K562 (cell line): Measurements from ENCODE around the gene STUB1. TPM values are rescaled to one million over a fixed set of nuclear protein-coding genes. Genes with fewer than 3 reads are reported as not detected.
A peak's percentile ranks its signal among the peaks of the same experiment; 100 is the strongest.

Experiments used
- BCLAF1 ChIP-seq, 2 experiments: fragments of 450-650 bp in 1 of 2; IDR thresholded peaks; 2 replicates each; pipeline ENCODE4 v1.6.1; 2011 to 2017; ENCODE audit warnings: low read depth in 2 of 2, antibody characterized with exemption in 1 of 2, borderline replicate concordance in 1 of 2, low read length in 1 of 2, mild to moderate bottlenecking in 1 of 2, mixed read lengths in 1 of 2; ENCODE audit not compliant: control insufficient read depth in 1 of 2
- COPS2 ChIP-seq: fragments of 450-650 bp; conservative IDR thresholded peaks from 2 replicates; pipeline ENCODE4 v1.6.1; 2016; ENCODE audit warnings: mild to moderate bottlenecking, moderate library complexity
- CREM ChIP-seq: IDR thresholded peaks from 2 replicates; pipeline ENCODE4 v1.6.1; 2014; ENCODE audit warnings: antibody characterized with exemption, low read depth
- CSDE1 ChIP-seq, 2 experiments: fragments of 450-650 bp; IDR thresholded peaks; 2 replicates each; pipeline ENCODE4 v1.6.1; 2016; ENCODE audit warnings: mild to moderate bottlenecking in 1 of 2
- ETS2 ChIP-seq: IDR thresholded peaks from 2 replicates; pipeline ENCODE4 v1.6.1; 2016; ENCODE audit warnings: borderline replicate concordance, missing genetic modification characterization, mild to moderate bottlenecking, moderate library complexity, missing compliant biosample characterization; ENCODE audit not compliant: poor library complexity, severe bottlenecking
- FOXP1 ChIP-seq: sonication (generic); formaldehyde crosslinking; IDR thresholded peaks from 2 replicates; pipeline ENCODE4 v1.8.0; 2022; ENCODE audit warnings: mild to moderate bottlenecking, missing genetic modification reagents
- GTF2E2 ChIP-seq: fragments of 200-800 bp; sonication (Bioruptor generic); IDR thresholded peaks from 2 replicates; pipeline ENCODE4 v1.6.1; 2016; ENCODE audit warnings: missing genetic modification characterization, missing compliant biosample characterization
- NCOA2 ChIP-seq, 2 experiments: fragments of 450-650 bp; IDR thresholded peaks; 2 replicates each; pipeline ENCODE4 v1.6.1; 2018; ENCODE audit warnings: mild to moderate bottlenecking in 2 of 2, moderate library complexity in 1 of 2; ENCODE audit not compliant: partially characterized antibody in 2 of 2
- SAFB ChIP-seq: fragments of 200-400 bp; formaldehyde crosslinking; IDR thresholded peaks from 2 replicates; pipeline ENCODE4 v1.6.1; 2017; ENCODE audit warnings: low read depth, low read length, borderline replicate concordance
- WHSC1 ChIP-seq: IDR thresholded peaks from one replicate; pipeline ENCODE4 v1.6.1; 2012; ENCODE audit warnings: low read length, control low read depth, inconsistent platforms
- ZNF561 ChIP-seq: fragments of 450-650 bp; formaldehyde crosslinking; conservative IDR thresholded peaks from 2 replicates; pipeline ENCODE4 v1.4.0; 2020; ENCODE audit warnings: mild to moderate bottlenecking, moderate library complexity
- ZNF79 ChIP-seq: fragments of 250-450 bp; sonication (Bioruptor Pico); IDR thresholded peaks from 2 replicates; pipeline ENCODE4 v1.4.0; 2020; ENCODE audit warnings: low read depth, mild to moderate bottlenecking, moderate library complexity
- polyA plus RNA-seq, 8 experiments: library from polyadenylated mRNA; depleted of rRNA in 4 of 8; stranded (reverse) in 5 of 8; unstranded in 3 of 8; fragments of >200 nt; fragmentation: Nextera tagmentation in 2 of 8; fragmentation: Illumina TruSeq in 1 of 8; extraction: Ambion mirVana in 2 of 8; extraction: Trizol in 1 of 8; gene quantifications; 2 replicates each; pipeline versions ENCODE4 v1.2.1 to v1.2.3, GENCODE V29; 2011 to 2014; ENCODE audit warnings: inconsistent platforms in 1 of 8, missing spikeins in 1 of 8
- total RNA-seq, 7 experiments: library from RNA; depleted of rRNA in 6 of 7; stranded (reverse); fragments of >200 nt in 6 of 7; fragmentation: Illumina TruSeq in 2 of 7; extraction: Trizol in 2 of 7; gene quantifications; 2 replicates each; pipeline versions ENCODE4 v1.2.1 to v1.2.3, GENCODE V29; 2011 to 2021; ENCODE audit warnings: low replicate concordance in 1 of 7
- TF ChIP-seq, protein P1 (sequence below), 2 experiments: fragments of 450-650 bp; formaldehyde crosslinking in 1 of 2; IDR thresholded peaks; 2 replicates each; pipeline versions ENCODE4 v1.4.0 to v1.6.1; 2014 to 2020; ENCODE audit warnings: mild to moderate bottlenecking in 2 of 2, borderline replicate concordance in 1 of 2, low read depth in 1 of 2
- TF ChIP-seq, protein P2 (sequence below), 2 experiments: fragments of 450-650 bp; conservative IDR thresholded peaks; 2 replicates each; pipeline ENCODE4 v1.6.1; 2017; ENCODE audit warnings: mild to moderate bottlenecking in 2 of 2, moderate library complexity in 2 of 2

The STUB1 gene
- total and polyA plus RNA-seq, 9 of the 15 experiments (the other 6 are each of a cell fraction or from before 2014, with no cell fraction given) = 10.6 to 251 (median 152) TPM

- TF ChIP-seq COPS2 = no peak
- TF ChIP-seq, protein P1, sequence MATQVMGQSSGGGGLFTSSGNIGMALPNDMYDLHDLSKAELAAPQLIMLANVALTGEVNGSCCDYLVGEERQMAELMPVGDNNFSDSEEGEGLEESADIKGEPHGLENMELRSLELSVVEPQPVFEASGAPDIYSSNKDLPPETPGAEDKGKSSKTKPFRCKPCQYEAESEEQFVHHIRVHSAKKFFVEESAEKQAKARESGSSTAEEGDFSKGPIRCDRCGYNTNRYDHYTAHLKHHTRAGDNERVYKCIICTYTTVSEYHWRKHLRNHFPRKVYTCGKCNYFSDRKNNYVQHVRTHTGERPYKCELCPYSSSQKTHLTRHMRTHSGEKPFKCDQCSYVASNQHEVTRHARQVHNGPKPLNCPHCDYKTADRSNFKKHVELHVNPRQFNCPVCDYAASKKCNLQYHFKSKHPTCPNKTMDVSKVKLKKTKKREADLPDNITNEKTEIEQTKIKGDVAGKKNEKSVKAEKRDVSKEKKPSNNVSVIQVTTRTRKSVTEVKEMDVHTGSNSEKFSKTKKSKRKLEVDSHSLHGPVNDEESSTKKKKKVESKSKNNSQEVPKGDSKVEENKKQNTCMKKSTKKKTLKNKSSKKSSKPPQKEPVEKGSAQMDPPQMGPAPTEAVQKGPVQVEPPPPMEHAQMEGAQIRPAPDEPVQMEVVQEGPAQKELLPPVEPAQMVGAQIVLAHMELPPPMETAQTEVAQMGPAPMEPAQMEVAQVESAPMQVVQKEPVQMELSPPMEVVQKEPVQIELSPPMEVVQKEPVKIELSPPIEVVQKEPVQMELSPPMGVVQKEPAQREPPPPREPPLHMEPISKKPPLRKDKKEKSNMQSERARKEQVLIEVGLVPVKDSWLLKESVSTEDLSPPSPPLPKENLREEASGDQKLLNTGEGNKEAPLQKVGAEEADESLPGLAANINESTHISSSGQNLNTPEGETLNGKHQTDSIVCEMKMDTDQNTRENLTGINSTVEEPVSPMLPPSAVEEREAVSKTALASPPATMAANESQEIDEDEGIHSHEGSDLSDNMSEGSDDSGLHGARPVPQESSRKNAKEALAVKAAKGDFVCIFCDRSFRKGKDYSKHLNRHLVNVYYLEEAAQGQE (IDR thresholded peaks at IDR 0.05; ENCODE audit: borderline replicate concordance) = no peak
- TF ChIP-seq, protein P1 (CRISPR knock-in tag; IDR thresholded peaks at IDR 0.05; ENCODE audit: low read depth) = peak; percentile 34; the same call in 1 of the 2 replicates
- TF ChIP-seq ZNF79 (CRISPR knock-in tag) = no peak
- TF ChIP-seq CSDE1 (IDR thresholded peaks at IDR 0.05) = no peak; a peak in 1 of 4 replicates
- no peak for TF ChIP-seq ZNF561 (CRISPR knock-in tag)
- TF ChIP-seq SAFB = peak; percentile 13; the same call in 1 of the 2 replicates
- TF ChIP-seq BCLAF1 (IDR thresholded peaks at IDR 0.05; ENCODE audit: borderline replicate concordance in 1 of 2, control insufficient read depth in 1 of 2, low read depth in 2 of 2, low read length in 1 of 2) = no peak
- no peak for TF ChIP-seq ETS2
- no peak for TF ChIP-seq NCOA2 (IDR thresholded peaks at IDR 0.05; ENCODE audit: partially characterized antibody in 2 of 2)
- 0 out of 2 replicates have a peak, but pooled peaks have one; percentile 9 for TF ChIP-seq CREM
- TF ChIP-seq FOXP1 (CRISPR knock-in tag) = peak; percentile 88; the same call in 1 of the 2 replicates
- TF ChIP-seq GTF2E2 (tag) = no peak
- TF ChIP-seq, protein P2, sequence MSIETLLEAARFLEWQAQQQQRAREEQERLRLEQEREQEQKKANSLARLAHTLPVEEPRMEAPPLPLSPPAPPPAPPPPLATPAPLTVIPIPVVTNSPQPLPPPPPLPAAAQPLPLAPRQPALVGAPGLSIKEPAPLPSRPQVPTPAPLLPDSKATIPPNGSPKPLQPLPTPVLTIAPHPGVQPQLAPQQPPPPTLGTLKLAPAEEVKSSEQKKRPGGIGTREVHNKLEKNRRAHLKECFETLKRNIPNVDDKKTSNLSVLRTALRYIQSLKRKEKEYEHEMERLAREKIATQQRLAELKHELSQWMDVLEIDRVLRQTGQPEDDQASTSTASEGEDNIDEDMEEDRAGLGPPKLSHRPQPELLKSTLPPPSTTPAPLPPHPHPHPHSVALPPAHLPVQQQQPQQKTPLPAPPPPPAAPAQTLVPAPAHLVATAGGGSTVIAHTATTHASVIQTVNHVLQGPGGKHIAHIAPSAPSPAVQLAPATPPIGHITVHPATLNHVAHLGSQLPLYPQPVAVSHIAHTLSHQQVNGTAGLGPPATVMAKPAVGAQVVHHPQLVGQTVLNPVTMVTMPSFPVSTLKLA (conservative IDR thresholded peaks at IDR 0.05) = no peak
- TF ChIP-seq WHSC1 = no peak
Observed at GRCh38 chr16:635573-636205, 44.5 kb upstream of the STUB1 start (continued).
